Fibroblast of lung (primary cell): ENCODE data around the gene TOR1B. TPM values are rescaled to one million over a fixed set of nuclear protein-coding genes. Genes with fewer than 3 reads are reported as not detected.

Experiments
- DNase-seq, 2 donors: peaks; one replicate each; pipeline versions ENCODE4 v3.0.0 to v3.0.0-alpha.2; 2010; ENCODE audit warnings: low read depth in 2 of 2
- H2AFZ ChIP-seq: 2 replicates; pipeline ENCODE4 v1.5.1; 2012; ENCODE audit warnings: low read length, control low read depth, inconsistent platforms
- H3K27ac ChIP-seq: 2 replicates; pipeline ENCODE4 v1.5.1; 2011; ENCODE audit warnings: low read length, control low read depth; ENCODE audit not compliant: insufficient read depth
- H3K27me3 ChIP-seq: 2 replicates; pipeline ENCODE4 v1.5.1; 2011; ENCODE audit warnings: mild to moderate bottlenecking, low read length; ENCODE audit not compliant: control insufficient read depth, insufficient read depth
- H3K36me3 ChIP-seq: 2 replicates; pipeline ENCODE4 v1.5.1; 2011; ENCODE audit warnings: low read length; ENCODE audit not compliant: control insufficient read depth, insufficient read depth
- H3K4me1 ChIP-seq: 2 replicates; pipeline ENCODE4 v1.5.1; 2011; ENCODE audit warnings: low read length; ENCODE audit not compliant: control insufficient read depth, insufficient read depth; ENCODE audit errors: extremely low read depth
- H3K4me2 ChIP-seq: 2 replicates; pipeline ENCODE4 v1.5.1; 2011; ENCODE audit warnings: low read length, control low read depth; ENCODE audit not compliant: insufficient read depth; ENCODE audit errors: extremely low read depth
- H3K4me3 ChIP-seq, 4 experiments: fragments of 200-600 bp in 1 of 4; sonication (generic) in 1 of 4; replicated peaks in 1 of 4; 2 replicates each; pipeline ENCODE4 v1.5.1; 2011 to 2016; ENCODE audit warnings: low read length in 4 of 4, low read depth in 3 of 4, mild to moderate bottlenecking in 3 of 4, control low read depth in 2 of 4, inconsistent platforms in 1 of 4, mixed read lengths in 1 of 4; ENCODE audit not compliant: insufficient read depth in 1 of 4; ENCODE audit errors: control extremely low read depth in 1 of 4
- H3K79me2 ChIP-seq: 2 replicates; pipeline ENCODE4 v1.5.1; 2012; ENCODE audit warnings: mild to moderate bottlenecking, low read length, inconsistent platforms; ENCODE audit not compliant: control insufficient read depth, insufficient read depth
- H3K9ac ChIP-seq: 2 replicates; pipeline ENCODE4 v1.5.1; 2011; ENCODE audit warnings: mild to moderate bottlenecking, low read length, control low read depth; ENCODE audit not compliant: insufficient read depth
- H3K9me3 ChIP-seq: 2 replicates; pipeline ENCODE4 v1.5.1; 2012; ENCODE audit warnings: low read depth, low read length; ENCODE audit not compliant: control insufficient read depth, insufficient read depth
- H4K20me1 ChIP-seq: 2 replicates; pipeline ENCODE4 v1.5.1; 2011; ENCODE audit warnings: low read length; ENCODE audit not compliant: control insufficient read depth, insufficient read depth; ENCODE audit errors: extremely low read depth
- CTCF ChIP-seq, 2 donors: IDR thresholded peaks in 1 of 2; conservative IDR thresholded peaks in 1 of 2; 1 replicate in 1 of 2; 2 replicates in 1 of 2; pipeline ENCODE4 v1.5.1; 2011 to 2012; ENCODE audit warnings: low read length in 2 of 2, control low read depth in 1 of 2, inconsistent platforms in 1 of 2, low read depth in 1 of 2, mild to moderate bottlenecking in 1 of 2
- EZH2 ChIP-seq: IDR thresholded peaks from 2 replicates; pipeline ENCODE4 v1.5.1; 2012; ENCODE audit warnings: low read length, control low read depth, mild to moderate bottlenecking; ENCODE audit errors: missing control alignments
- polyA plus RNA-seq, 2 donors: library from polyadenylated mRNA; depleted of rRNA in 1 of 2; stranded (reverse) in 1 of 2; unstranded in 1 of 2; fragments of >200 nt; gene quantifications; 2 replicates each; pipeline ENCODE4 v1.2.1, GENCODE V29; 2011 to 2012; ENCODE audit warnings: missing spikeins in 1 of 2
- total RNA-seq: library from RNA; depleted of rRNA; stranded (reverse); fragments of >200 nt; gene quantifications from 2 replicates; pipeline ENCODE4 v1.2.1, GENCODE V29; 2014

TOR1B gene
- total and polyA plus RNA-seq, 2 donors (not counting 1 experiment from before 2014, with no cell fraction given) = 20.3 to 33.6 TPM

- no peak overlapping the region for H2AFZ ChIP-seq
- TF ChIP-seq EZH2 = no peak
- no peak for TF ChIP-seq CTCF (conservative IDR thresholded peaks at IDR 0.05 in 1 of 2, IDR thresholded peaks at IDR 0.05 in 1 of 2; ENCODE audit: low read depth in 1 of 2, low read length in 2 of 2)
- no peak for DNase-seq
- H3K79me2 ChIP-seq = peaks cover 2% of the 10 kb centered on the region
- no peaks in the 10 kb centered on the region for H4K20me1 ChIP-seq
- no peak overlapping the region for H3K27ac ChIP-seq
- H3K9me3 ChIP-seq = no peaks in the 10 kb centered on the region
- H3K27me3 ChIP-seq = no peaks in the 10 kb centered on the region
- no peak overlapping the region for H3K4me2 ChIP-seq
- no peak overlapping the region for H3K9ac ChIP-seq
- no peak overlapping the region for H3K4me3 ChIP-seq
- H3K4me1 ChIP-seq = peaks cover 12% of the 10 kb centered on the region
- H3K36me3 ChIP-seq = no peaks in the 10 kb centered on the region
These were observed 37.0 kb downstream of the TOR1B start for GRCh38 chr9:129840034-129840433.

- H3K79me2 ChIP-seq = peaks cover 2% of the 10 kb centered on the region
- no peaks in the 10 kb centered on the region for H4K20me1 ChIP-seq
- H3K36me3 ChIP-seq = no peaks in the 10 kb centered on the region
- H2AFZ ChIP-seq = no peak overlapping the region
- no peak for TF ChIP-seq EZH2
- no peak for TF ChIP-seq CTCF (conservative IDR thresholded peaks at IDR 0.05 in 1 of 2, IDR thresholded peaks at IDR 0.05 in 1 of 2; ENCODE audit: low read depth in 1 of 2, low read length in 2 of 2)
- no peaks in the 10 kb centered on the region for H3K27me3 ChIP-seq
- H3K4me3 ChIP-seq = no peak overlapping the region
- DNase-seq = no peak
- H3K4me1 ChIP-seq = peaks cover 11% of the 10 kb centered on the region
- H3K9ac ChIP-seq = no peak overlapping the region
- H3K27ac ChIP-seq = no peak overlapping the region
- no peak overlapping the region for H3K4me2 ChIP-seq
- no peaks in the 10 kb centered on the region for H3K9me3 ChIP-seq
These were observed 38.1 kb downstream of the TOR1B start for GRCh38 chr9:129841071-129841470.

- no peaks in the 10 kb centered on the region for H3K79me2 ChIP-seq
- H3K27me3 ChIP-seq = no peaks in the 10 kb centered on the region
- no peaks in the 10 kb centered on the region for H3K9me3 ChIP-seq
- H3K9ac ChIP-seq = no peak overlapping the region
- no peak for DNase-seq
- TF ChIP-seq CTCF (conservative IDR thresholded peaks at IDR 0.05 in 1 of 2, IDR thresholded peaks at IDR 0.05 in 1 of 2; ENCODE audit: low read depth in 1 of 2, low read length in 2 of 2) (no peak), EZH2 (no peak)
- H4K20me1 ChIP-seq = no peaks in the 10 kb centered on the region
- H3K27ac ChIP-seq = no peak overlapping the region
- no peak overlapping the region for H3K4me3 ChIP-seq
- no peak overlapping the region for H2AFZ ChIP-seq
- H3K4me2 ChIP-seq = no peak overlapping the region
- H3K4me1 ChIP-seq = no peaks in the 10 kb centered on the region
- H3K36me3 ChIP-seq = no peaks in the 10 kb centered on the region
These were observed 42.4 kb downstream of the TOR1B start for GRCh38 chr9:129845373-129845772.
